Fibroblast of villous mesenchyme (primary cell): Measurements from ENCODE around the gene B3GALT4. TPM values are rescaled to one million over a fixed set of nuclear protein-coding genes. Genes with fewer than 3 reads are reported as not detected.

Source experiments
- DNase-seq: peaks from one replicate; pipeline ENCODE4 v3.0.0-alpha.2; 2010; ENCODE audit warnings: low read depth
- H3K4me3 ChIP-seq: 2 replicates; pipeline ENCODE4 v1.5.1; 2011; ENCODE audit warnings: low read depth, mild to moderate bottlenecking, low read length
- total RNA-seq: library from RNA; depleted of rRNA; stranded (reverse); fragments of >200 nt; gene quantifications from 2 replicates; pipeline ENCODE4 v1.2.3, GENCODE V29; 2012
- TF ChIP-seq, protein P1 (sequence below): IDR thresholded peaks from 2 replicates; pipeline ENCODE4 v1.5.1; 2012; ENCODE audit warnings: low read depth, mild to moderate bottlenecking, low read length; ENCODE audit not compliant: insufficient read depth

The B3GALT4 gene
- total RNA-seq, 1 donor: 2.6 TPM

- peak overlapping the region; percentile 96 for H3K4me3 ChIP-seq
- peak; percentile 93 for DNase-seq
Measured at GRCh38 chr6:33299237-33299944, 22.5 kb downstream of the B3GALT4 start.

DNA sequence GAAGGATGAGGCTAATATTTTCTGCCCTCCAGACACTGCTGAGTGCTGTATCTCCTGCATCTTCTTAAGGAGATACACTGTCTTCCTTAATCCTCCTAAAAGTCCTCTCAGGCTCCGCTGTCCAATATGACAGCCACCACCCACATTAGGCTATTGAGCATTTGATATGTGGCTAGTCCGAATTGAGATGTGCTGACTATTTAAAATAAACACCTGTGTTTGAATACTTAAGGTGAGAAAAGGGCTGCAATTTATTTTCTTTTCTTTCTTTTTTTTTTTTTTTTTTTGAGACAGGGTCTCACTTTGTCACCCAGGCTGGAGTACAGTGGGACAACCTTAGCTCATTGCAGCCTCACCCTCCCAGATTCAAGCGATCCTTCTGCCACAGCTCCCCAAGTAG lies 25.0 kb downstream of the B3GALT4 start:
- no peak for DNase-seq
- H3K4me3 ChIP-seq: no peak overlapping the region
- TF ChIP-seq, protein P1, sequence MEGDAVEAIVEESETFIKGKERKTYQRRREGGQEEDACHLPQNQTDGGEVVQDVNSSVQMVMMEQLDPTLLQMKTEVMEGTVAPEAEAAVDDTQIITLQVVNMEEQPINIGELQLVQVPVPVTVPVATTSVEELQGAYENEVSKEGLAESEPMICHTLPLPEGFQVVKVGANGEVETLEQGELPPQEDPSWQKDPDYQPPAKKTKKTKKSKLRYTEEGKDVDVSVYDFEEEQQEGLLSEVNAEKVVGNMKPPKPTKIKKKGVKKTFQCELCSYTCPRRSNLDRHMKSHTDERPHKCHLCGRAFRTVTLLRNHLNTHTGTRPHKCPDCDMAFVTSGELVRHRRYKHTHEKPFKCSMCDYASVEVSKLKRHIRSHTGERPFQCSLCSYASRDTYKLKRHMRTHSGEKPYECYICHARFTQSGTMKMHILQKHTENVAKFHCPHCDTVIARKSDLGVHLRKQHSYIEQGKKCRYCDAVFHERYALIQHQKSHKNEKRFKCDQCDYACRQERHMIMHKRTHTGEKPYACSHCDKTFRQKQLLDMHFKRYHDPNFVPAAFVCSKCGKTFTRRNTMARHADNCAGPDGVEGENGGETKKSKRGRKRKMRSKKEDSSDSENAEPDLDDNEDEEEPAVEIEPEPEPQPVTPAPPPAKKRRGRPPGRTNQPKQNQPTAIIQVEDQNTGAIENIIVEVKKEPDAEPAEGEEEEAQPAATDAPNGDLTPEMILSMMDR: no peak

More at GRCh38 chr6:33299237-33299944, 22.5 kb downstream of the B3GALT4 start:
- TF ChIP-seq, protein P1: peak; percentile 83

- DNase-seq: no peak
- TF ChIP-seq, protein P1: no peak
Measured at GRCh38 chr6:33304216-33304615, 27.3 kb downstream of the B3GALT4 start.

GRCh38 chr6:33305052-33305451 lies 28.1 kb downstream of the B3GALT4 start:
- no peak overlapping the region for H3K4me3 ChIP-seq
- no peak for DNase-seq
- TF ChIP-seq, protein P1: no peak

More at GRCh38 chr6:33304216-33304615, 27.3 kb downstream of the B3GALT4 start:
- no peak overlapping the region for H3K4me3 ChIP-seq

GRCh38 chr6:33306356-33306755 lies 29.4 kb downstream of the B3GALT4 start:
- no peak for DNase-seq
- TF ChIP-seq, protein P1: no peak
- no peak overlapping the region for H3K4me3 ChIP-seq

- peak; percentile 75 for DNase-seq
- peak overlapping the region; percentile 75 for H3K4me3 ChIP-seq
- TF ChIP-seq, protein P1: no peak
Measured at GRCh38 chr6:33312361-33313104, 35.6 kb downstream of the B3GALT4 start.
